ENCODE data around the gene ZIC2.

The ZIC2 gene

DNA sequence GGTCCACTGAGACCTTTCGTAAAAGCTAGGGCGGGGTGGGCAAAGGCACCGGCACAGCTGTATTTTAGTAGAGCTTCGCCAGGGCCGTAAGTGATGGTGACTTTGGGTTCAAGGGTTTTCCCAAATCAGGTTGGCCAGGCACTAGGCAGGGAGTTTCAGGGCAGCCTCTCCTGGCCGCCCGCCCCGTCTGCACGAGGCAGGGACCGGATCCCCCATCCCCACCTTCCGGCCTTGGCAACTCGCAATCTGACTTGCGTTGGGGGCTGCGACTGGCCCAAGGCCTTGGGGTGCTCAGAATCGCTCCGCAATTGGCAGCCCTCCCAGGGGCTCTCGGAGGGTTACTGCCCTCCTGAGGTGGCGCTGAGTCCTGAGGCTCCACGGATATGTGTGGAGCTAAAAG lies 6.0 kb upstream of the ZIC2 start:
- DNase-seq, result no peak

DNA sequence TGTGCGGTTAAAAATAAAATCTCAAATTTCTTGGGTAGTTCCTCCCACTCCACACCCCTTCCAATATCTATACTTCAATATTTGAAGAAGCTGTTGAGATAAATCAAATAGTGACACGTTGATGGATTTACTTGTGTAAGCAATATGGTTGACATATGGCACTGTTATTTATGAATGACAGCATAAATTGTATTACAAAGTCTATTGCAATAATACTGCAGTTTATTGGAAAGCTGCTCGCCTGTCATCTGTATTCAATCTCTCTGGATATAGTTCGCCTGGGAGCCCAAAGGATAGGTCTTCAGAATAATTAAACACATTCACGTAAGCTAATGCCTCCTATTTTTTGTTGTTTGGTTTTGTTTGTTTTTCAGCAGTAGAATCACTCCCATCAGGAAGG lies 5.0 kb upstream of the ZIC2 start:
- no peak for DNase-seq

DNA sequence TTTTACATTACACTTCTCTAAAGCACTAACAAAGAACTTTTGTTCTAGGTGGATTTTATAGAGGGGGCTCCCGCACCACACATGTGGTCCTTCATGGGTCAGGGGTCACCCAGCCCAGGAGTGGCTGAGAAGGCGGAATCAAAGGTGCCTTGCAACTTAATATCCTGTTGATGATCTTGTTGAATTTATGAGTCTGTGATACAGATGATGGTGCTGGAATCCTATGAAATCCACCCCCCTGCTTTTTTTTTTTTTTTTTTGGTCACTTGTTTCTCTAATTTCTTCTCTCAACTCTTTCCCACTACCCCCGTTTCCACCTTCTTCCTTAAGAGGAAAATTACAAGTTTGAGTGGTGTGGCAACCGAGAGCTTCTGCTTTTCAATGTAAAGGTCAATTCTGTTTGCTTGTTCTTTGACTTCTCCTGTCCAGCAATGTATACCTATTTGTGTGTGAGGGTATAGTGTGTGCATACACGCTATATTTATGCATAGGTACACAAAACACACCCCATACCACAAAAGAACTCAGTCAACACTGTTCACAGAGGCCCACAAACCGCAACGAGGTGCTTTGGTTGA lies 4.2 kb upstream of the ZIC2 start:
- no peak for DNase-seq

DNA sequence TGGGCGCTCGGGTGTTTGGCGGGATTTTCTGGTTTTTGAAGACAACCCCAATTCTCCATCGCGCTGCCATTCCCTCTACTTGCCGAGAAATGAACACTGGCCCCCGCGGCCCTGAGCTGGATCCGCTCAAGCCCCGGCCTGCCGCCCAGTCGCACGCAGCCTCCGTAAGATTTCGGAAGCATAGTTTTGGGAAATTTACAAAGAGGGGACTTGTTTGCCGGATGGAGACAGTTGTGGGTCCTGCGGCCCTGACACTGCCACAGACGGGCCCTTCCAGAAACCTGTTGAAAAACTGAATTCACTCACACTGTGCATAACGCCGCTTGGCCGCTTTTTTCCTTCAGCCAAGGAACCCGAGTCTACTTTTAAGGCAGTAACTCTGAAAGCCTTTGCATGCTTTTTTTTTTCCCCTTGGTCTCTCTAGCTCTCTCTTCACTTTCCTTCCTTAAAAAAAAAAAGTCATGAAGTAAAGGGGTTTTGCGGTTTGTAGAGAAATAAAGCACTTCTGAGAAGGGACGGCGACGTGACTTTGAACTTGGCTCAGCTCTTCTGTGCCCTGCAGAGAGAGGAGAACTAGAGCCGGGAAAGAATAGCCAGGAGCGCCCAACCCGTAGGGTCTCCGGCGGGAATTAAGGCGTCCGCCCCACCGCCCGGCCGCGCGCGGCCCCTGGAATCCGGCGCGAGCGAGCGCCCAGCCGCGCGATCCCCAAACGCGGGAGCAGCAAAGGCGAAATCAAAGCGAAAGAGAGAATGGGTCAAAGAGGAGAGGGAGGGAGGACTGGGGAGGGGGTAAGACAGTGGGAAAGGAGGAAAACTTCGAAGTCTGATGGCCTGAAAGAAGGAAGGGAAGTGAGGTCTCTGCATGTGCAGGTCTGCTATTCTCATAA lies 3.4 kb upstream of the ZIC2 start:
- no peak for DNase-seq

DNA sequence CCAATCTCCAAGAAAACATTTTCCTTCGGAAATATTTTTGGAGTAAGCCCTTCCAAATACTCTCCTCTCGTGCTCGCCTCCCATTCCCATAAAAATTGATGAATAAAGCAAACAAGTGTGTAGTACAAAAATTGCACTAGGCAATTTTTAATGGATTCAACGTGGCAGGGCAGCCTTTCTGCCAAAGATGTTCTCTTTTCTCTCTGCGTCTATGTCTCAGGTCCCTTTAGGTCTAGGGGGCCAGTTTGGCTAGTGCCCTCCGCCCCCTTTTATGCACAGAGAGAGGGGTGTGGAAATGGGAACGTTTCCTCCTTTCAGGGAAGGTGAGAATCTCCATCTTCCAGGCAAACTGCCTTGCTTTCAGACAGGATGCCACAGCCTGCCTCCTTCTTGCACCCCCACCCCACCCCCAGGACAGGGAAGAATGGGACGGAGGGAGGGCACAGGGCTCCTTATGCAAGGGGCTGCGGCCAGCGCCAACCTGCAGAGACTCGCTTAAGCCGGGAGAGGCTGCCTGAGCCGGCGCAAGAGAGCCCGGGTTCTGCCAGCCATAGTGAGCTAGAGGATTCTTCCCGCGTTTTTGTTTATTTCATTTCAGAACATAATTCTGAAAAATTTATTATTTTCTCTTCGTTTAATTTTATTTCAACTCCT lies 2.7 kb upstream of the ZIC2 start:
- peak; percentile 29 for DNase-seq

DNA sequence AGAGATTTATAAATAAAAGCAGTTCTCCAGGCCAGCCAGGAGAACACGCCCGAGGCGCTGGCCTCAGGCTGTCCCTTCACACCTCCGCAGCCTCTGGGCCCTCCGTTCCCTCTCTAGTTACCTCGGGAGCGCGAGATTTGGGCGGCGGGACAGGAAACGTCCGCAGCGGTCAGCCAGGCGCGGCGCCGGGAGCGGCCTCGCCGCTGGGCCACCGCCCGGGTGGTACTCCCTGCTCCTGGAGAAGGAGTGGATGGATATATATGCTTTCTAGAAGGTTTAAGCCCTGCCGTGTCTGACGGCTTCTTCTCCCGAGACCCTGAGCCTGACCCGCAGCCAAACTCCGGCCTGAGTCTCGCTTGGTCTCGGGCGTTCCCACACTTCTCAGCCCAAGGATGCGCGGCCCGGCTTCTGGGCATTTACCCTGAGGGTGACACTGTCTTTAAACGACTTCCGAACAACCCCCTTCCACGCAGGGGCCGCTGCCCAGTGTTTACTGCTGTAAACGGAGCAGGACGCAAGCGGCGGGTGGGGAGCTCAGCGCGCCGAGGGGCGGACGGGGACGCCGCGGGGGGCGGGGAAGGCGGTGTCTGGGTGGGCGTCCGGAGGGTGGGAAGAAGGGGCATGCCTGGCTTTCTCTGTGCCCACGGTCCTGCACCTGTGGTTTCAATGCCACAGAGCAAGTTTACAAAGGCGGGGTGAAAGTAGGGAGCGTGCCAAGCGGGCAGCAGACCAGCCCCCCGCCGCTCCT lies 2.0 kb upstream of the ZIC2 start:
- no peak for DNase-seq

DNA sequence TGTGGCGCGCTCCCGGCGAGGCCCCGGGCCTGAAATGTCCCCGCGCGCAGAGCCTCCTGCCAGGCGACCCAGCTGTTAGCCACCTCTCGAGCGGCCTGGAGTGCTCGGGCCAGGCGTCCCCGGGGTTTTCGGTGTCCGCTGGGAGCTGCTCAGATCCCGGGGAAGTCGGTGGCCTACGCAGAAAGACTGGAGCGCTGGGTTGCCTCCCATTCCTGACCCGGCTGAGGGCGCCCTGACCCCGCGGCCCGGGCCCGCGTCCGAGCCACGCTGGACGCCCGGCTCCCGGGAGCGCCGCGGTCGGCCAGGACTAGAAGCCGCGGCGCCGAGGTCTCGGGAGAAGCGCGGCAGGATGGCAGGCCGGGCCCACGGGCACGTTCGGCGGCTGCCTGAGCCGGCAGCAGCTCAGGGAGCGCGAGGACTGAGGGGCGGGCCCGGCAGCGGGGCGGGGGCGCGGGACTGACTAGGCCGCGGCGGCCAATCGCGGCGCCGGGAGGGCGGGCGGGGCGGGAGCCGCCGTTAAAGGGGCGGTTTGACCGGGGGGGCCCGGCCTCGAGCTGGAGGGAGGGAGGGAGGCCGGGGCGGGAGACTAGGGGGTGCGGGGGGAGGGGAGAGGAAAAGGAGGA lies 1.3 kb upstream of the ZIC2 start:
- peak; percentile 51 for DNase-seq

DNA sequence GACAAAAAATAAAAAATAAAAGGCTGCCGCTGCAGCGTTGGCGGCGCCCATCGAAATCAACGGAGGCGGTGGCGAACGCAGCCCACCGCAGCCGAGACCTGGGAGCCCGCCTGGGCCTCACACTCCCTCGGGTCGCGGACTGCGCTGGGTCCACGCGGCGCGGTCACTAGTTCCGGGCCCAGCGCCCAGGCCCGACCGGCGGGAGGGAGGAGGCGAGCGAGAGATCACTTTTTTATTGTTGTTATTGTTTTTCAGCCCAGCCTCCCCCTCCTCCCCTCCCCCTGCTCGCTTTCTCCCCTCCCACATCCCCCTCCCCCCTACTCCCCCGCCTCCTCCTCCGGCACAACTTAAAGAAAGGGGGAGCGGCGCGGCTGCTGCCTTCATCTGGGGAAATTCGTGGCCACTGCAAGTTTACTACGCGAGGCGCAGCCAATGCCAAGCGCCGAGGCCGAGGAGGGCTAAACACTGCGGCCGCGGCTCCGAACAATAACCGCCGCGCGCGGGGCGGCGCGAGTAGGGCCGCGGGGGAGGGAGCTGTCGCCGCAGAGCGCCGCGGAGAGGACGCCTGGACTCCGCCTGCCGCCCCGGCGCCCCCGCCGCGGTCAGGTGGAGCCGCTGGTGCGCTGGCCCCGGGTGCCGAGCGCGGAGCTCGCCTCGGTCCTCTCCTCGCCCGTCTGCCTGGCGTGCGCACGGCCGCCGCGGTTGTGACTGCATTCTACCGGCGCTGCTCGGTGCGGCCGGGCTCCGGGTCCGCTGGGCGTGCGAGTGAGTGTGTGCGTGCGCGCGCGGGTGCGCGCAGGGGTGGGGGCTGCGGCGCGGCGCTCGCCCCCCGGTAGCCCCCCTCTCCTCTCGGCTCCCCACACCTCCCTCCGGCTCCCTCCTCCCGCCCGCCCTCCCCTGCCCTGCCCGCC lies 505 bp upstream of the ZIC2 start:
- peak; percentile 56 for DNase-seq

DNA sequence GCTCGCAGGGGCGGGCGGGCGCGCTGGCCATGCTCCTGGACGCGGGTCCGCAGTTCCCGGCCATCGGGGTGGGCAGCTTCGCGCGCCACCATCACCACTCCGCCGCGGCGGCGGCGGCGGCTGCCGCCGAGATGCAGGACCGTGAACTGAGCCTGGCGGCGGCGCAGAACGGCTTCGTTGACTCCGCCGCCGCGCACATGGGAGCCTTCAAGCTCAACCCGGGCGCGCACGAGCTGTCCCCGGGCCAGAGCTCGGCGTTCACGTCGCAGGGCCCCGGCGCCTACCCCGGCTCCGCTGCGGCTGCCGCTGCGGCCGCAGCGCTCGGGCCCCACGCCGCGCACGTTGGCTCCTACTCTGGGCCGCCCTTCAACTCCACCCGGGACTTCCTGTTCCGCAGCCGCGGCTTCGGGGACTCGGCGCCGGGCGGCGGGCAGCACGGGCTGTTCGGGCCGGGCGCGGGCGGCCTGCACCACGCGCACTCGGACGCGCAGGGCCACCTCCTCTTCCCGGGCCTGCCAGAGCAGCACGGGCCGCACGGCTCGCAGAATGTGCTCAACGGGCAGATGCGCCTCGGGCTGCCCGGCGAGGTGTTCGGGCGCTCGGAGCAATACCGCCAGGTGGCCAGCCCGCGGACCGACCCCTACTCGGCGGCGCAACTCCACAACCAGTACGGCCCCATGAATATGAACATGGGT lies 599 bp downstream of the ZIC2 start:
- DNase-seq, result peak; percentile 44

DNA sequence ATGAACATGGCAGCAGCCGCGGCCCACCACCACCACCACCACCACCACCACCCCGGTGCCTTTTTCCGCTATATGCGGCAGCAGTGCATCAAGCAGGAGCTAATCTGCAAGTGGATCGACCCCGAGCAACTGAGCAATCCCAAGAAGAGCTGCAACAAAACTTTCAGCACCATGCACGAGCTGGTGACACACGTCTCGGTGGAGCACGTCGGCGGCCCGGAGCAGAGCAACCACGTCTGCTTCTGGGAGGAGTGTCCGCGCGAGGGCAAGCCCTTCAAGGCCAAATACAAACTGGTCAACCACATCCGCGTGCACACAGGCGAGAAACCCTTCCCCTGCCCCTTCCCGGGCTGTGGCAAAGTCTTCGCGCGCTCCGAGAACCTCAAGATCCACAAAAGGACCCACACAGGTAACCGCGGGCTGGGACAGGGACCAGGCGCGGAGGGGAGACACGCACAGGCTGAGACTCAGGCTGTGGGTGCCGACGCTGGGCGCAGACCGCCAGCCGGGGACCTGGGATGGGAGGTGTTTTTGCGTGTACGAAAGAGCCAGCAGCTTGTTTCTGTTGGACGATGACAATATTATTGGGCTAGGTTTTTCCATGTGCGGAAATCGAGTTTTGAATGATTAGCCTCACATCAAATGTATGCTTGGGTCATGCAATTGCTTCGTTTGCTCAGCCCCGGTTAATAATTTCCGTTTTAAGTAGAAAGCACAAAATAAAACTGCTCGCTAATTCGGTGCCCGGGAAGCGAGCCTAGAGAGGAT lies 1.3 kb downstream of the ZIC2 start:
- no peak for DNase-seq

DNA sequence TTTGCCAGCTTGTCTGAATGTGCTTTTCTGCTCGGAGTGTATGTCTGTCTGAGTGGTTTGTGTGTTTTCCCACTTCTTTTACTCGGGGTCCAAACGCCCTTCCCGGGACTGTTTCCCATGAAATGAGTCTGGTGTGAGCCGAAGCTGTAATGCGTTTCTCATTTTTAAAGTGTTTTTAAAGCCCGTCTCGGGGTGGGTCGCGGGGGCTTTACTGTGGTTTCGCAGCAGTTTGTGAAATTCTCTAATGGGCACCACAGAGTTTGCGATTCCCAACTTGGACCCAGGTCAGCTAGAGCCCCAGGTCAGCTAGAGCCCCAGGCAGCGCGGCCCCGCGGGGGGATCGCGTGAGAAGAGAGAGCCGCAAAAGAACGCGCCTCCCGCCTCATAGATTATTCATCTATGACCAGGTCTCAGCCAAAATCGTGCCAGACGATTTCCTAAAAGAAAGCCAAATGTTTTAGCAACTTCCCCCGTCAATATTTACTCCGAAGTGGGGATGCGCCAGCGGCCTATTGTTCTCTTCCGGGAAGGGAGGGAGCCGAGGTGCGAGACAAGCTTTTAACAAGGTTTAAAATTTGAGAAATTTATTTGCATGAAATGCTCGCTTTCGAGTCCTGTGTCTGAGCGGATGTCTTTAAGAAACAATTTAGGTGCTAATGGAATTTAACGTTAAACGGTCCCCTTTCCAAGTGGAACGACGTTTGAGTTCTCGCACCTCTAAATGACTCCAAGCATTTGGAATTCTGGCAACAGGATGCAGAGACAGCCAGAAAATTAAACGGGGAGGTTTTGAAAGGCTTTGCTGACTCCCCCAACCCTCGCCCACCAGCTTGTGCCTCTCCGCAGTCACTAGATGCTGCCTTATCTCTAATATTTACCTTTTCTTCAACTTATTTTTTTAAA lies 2.2 kb downstream of the ZIC2 start:
- DNase-seq, result no peak

DNA sequence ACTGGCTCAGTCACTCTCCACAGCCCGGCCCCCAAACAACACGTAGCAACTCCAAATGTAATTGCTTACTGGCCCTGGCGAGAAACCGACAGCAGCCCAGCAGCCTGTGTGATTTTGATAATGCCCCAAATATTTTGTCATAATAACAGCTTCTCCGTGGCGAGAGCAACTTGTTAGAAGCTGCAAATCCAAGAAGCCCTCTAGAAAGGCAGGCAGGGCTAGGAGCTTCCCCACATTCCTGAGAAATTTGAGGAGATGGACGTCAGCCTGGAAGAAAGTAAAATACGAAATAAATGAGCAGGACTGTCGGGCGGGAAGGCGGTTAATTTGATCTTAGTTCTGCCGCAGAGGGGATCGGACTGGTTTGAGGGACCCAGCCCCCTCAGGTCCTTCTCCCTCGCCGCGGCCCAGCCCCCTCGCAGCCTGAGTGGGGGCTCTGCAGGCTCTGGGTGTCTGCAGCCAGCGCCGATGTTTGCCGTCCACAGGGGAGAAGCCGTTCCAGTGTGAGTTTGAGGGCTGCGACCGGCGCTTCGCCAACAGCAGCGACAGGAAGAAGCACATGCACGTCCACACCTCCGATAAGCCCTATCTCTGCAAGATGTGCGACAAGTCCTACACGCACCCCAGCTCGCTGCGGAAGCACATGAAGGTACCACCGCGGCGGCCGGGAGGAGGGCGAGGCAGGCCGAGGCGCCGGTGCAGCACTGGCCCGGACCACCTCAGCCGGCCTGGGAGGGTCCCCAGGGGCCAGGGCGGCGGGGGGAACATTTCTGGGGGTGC lies 3.1 kb downstream of the ZIC2 start:
- peak; percentile 56 for DNase-seq

DNA sequence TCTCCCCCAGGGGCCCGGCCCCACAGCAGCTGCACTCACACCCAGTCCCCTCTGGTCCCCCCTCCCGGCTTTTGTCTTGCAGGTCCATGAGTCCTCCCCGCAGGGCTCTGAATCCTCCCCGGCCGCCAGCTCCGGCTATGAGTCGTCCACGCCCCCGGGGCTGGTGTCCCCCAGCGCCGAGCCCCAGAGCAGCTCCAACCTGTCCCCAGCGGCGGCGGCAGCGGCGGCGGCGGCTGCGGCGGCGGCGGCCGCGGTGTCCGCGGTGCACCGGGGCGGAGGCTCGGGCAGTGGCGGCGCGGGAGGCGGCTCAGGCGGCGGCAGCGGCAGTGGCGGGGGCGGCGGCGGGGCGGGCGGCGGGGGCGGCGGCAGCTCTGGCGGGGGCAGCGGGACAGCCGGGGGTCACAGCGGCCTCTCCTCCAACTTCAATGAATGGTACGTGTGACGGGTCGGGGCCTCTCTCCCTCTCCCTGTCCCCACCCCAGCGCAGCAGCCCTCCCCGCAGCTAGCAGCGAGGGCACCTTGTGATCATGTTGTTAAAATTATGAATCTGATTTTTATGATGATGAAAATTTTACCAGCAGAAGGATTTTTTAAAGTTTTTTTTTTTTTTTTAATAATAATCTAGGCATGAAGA lies 3.8 kb downstream of the ZIC2 start:
- DNase-seq, result no peak

DNA sequence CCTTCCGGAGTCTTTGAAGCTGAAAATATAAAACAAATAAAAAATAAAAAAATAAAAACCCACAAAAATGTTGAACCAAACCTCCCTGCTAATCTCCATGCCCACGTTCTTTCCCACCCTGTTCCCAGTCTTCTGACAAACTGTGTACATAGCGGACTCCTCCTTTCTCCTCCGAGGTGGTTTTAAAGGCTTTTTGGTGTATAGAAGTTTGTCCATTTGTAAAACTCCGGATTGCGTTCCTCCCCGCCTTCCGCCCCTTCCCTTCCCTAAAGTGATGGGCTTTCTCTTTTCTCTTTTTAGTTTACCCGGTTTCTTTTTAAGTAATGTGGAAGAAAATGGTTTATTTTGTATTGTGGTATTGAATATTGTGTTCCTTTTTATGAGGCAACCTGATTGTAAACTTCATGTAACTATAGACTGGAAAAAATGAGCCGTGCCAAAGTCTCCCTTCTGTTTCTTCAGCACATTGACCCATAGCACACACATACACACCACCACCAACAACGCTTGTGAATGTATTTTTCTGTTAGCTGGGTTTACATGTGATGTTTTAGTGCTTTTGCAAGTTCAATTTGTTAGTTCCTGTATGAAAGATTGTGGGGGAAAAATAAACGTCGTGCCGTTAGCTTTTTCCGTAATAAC lies 4.4 kb downstream of the ZIC2 start:
- DNase-seq, result no peak

DNA sequence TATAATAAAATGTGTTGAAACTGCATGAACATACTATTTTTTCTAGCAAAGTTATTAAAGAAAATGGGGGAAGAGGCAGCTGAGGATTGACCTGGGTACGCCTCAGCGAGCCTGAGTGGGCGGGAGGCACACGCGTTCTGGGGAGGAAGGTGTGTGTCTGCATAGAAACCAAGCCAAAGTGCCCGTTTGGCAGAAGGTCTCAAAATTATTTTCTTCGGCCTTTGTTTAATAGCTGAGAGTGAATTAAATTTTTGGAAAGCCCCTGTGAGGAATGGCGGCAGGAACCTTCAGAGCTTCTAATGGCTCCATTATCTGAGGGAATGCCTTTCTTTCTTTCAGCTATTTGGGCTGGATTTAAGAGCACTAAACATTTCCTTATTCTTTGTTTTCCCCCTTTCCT lies 5.2 kb downstream of the ZIC2 start:
- DNase-seq, result no peak

DNA sequence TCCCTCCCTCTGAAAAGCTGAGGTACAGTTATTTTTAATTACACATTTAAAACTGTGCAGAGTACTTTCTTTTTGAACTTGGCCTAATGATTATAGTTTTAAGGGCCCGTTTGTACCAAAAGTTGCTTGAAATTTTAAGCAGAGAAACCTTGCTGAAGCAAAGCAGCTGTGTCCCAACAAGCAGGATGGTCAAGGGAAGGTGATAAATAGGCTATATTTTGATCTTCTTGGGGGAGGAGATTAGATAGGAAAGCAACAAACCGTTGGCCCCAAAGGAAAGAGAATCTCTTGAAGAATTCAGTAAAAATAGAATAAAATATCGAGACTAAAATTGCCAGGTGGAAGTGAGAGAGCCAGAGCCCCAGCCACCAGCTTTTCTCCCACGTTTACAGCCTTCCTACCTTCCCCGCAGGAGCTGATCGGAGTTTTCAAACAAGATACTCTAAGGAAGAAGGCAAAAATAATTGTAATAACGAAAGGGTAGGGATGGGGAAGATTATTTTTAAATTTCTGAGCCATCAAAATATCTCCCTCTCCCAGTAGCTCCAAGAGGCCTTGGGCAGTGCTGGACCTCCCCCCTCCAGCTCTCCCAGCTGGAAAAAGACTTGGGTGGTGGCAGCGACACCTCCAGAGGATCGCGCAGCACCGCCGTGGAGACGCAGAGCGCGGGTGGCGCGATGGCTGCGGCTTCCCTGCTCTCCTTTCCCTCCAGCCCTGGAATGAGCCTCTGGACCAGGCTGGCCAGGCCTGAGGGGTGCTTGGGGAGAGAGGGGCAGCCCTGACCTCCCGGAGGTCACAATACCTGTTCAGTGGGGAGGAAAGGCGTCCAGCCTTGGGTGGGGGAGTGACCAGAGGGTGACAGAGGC lies 5.8 kb downstream of the ZIC2 start:
- DNase-seq, result no peak

Measured in NCI-H526 treated with DMSO at 0.1 percent for 48 hours (cell line).